Measurements from ENCODE around the gene NUDT3.

The NUDT3 gene

DNA sequence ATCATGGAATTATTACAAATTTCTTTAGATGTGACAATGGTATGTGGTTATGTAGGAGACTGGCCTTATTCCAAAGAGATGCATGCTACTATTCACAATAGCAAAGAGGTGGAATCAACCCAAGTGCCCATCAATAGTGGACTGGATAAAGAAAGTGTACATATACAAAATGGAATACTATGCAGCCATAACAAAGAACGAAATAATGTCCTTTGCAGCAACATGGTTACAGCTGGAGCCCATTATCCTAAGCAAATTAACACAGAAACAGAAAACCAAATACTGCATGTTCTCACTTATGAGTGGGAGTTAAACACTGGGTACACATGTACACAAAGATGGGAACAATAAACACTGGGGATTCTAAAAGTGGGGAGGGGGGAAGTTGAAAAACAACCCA lies 69.7 kb downstream of the NUDT3 start:
- DNase-seq (ENCODE audit: low read depth in 2 of 2) = no peak

DNA sequence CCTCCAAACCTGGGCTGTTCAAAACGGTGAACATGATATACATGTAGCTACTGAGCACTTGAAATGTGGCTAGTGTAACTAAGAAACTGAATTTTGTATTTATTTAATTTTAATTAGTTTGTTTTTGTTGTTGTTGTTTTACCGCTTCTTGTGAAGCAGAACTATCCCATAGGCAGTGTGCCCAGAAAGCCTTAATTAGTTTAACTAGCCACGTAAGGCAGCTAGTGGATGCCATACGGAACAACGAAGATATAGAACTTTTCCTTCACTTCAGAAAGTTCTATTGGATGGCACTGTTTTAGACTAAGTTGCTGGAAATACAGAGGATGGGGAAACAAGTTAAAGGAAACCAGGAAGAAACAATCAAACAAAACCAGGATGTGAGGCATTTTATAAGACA lies 70.6 kb downstream of the NUDT3 start:
- no peak for DNase-seq (ENCODE audit: low read depth in 2 of 2)

DNA sequence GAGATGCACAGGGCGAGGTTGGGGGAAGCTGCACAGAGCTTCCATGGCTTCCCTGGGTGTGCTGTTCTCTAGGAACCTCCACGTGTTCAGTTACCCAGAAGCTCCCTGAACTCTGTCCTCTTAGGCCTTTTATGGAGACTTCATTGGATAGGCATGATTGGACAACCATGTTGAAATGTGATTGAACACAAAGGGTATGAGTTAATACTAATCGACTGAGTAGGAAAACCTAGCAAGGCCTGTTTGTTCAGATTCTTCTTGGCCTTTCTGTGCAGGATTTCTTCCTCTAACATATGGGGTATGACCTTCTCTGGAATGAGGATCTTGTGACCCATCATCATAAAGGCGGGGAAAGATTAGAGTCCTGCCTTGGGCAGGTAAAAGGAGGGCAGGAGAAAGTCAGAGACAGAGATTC lies 73.0 kb downstream of the NUDT3 start:
- no peak for DNase-seq (ENCODE audit: low read depth in 2 of 2)

DNA sequence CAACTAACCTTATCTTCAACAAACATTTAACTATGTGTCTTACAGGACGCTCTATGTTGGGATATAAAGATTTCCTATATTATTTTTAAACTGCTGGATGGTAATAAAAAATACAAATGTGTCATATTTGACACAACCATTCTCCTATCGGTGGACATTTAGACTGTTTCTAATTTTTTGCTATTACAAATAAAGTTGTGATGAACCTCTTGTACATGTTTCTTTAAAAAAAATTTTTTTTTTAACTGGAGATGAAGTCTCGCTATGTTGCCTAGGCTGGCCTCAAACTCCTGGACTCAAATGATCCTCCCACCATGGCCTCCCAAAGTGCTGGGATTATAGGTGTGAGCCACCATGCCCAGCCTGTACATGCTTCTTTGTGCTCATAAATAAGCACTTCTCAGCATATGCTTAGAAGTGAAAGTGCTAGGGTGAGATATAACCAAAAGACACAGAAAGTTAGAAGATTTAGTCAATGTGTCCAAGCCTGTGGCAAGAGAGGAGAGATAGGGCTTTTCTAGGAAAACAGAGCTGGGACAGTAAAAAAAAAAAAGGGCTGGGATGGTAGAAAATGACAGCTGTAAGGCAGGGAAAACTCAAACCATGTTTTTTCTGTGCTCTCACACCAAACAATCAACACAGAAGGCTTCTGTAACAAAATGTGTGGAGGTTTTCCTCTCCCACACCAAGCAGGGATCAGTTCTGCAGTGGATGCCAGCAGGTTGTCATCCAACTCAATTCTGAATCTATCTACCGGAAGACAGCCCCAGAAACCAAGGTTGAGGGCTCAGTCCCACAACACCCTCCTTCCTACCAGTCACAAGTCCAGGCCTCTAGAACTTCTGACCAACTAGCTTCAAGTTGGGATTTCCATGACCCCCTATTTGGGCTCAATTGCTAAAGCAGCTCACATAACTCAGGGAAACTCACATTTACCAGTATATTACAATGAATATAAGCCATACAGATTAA lies 73.7 kb downstream of the NUDT3 start:
- no peak for DNase-seq (ENCODE audit: low read depth in 2 of 2)

DNA sequence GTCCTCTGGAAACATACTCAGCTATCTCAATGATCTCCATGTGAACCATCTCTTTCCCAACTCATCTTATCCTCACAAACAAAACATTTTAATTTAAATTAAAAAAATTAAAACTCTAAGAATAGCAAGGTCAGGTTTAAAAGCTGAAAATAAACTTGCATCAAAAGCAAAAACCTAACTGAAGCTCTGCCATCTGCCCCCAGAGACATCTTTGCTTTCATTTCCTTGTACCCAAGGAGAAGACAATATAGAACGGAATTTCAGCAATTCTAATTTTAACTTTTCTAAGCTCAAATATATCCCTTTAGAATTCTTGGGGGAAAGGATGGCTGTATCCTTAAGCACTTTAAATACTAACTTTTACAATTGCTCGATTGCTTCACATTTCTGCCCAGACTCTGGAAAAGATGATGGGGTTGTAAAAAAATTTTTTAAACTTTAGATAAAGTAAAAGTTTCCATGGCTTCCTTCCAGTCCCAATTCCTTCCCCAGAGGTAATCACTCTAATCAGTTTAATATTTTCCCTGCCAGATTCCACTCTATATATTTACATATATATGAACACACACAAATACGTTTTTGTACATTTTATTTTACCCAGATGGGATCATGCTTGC lies 74.5 kb downstream of the NUDT3 start:
- no peak for DNase-seq (ENCODE audit: low read depth in 2 of 2)

DNA sequence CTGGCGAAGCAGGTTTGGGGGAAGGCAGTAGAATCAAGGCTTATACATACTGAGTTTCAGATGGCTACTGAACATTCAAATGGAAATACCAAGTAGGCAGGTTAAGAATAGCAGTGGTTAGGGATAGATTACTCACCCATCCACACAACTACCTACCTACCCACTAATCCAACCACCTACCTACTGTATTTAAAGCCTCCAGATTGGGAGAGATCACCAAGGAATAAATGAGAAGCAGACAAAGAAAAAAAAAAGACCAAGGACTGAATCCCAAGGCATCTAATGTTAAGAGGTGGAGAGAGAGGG lies 75.3 kb downstream of the NUDT3 start:
- no peak for DNase-seq (ENCODE audit: low read depth in 2 of 2)

DNA sequence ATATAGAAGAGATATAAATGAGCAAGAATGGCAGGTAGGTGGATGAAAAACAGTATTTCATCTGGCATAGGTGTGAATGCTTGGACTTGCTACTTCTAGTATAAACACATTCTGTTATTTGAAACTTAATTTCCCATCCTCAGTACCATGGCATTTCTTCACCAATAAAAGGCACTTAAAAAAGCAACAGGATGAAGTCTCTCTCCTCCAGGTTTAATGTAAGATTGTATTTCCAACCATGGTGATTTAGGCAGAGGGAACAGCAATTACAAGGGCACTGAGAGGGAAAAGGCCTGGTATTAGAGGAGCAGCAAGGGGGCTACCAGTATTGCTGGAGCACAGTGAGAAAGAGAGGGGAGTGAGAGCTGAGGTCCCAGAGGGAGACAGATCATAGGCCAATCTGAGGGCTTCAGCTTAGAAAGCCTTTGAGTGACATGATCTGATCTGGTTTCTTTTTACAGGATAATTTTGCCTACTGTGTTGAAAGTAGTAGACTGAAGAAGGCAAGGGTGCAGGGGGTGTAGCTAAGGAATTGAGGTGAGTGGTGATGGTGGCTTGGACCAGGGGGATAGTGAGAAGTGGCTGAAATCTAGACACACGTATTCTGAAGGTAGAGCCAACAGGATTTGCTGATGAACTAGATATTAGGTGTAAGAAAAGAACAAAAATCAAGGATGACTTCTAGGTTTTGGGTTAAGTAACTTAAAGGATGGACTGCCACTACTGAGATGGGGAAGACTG lies 75.9 kb downstream of the NUDT3 start:
- DNase-seq (ENCODE audit: low read depth in 2 of 2) = no peak

DNA sequence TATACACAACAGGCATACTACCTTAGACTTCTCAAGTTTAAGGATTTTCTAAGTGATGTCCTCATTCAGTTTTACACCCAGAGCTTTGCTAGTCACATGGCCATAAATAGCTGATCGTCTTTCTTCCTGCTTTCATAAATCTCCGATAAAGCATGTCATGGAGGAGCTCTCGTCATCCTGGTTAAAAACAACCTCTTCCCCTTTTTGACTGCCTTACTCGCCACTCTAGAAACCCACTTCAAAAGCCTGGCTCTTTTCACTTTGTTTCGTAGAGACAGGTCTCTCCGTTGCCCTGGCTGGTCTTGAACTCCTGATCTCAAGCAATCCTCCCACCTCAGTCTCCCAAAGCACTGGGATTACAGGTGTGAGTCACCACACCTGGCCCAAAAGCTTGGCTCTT lies 76.7 kb downstream of the NUDT3 start:
- DNase-seq (ENCODE audit: low read depth in 2 of 2) = no peak

DNA sequence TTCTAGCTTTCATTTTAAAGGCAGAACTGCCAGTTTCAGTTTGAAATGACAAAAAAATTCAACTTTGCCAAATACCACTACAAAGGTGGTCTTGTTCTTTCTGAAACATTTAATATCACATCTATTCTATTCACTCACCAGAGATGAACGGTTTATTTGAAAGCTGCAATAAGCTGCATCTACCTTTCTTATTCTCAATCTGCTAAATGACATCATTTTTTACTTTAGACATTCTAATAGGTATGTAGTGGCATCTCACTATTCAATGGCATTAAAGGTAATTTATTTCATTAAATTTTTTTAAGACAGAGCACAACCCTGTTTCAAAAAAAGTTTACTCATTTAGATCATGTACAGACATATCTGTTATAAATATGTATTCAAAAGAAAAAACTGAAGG lies 77.2 kb downstream of the NUDT3 start:
- no peak for DNase-seq (ENCODE audit: low read depth in 2 of 2)

DNA sequence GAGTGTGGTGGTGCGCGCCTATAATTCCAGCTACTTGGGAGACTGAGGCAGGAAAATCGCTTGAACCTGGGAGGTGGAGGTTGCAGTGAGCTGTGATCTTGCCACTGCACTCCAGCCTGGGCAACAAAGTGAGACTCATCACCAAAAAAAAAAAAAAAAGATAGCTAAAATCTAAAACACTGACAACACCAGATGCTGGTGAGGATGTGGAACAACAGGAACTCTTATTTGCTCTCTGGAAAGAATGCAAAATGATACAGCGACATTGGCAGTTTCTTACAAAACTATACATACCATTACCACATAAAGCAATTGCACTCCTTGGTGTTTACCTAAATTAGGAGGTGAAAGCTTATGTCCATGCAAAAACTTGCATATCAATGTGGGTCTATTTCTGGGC lies 80.2 kb downstream of the NUDT3 start:
- DNase-seq (ENCODE audit: low read depth in 2 of 2) = no peak

DNA sequence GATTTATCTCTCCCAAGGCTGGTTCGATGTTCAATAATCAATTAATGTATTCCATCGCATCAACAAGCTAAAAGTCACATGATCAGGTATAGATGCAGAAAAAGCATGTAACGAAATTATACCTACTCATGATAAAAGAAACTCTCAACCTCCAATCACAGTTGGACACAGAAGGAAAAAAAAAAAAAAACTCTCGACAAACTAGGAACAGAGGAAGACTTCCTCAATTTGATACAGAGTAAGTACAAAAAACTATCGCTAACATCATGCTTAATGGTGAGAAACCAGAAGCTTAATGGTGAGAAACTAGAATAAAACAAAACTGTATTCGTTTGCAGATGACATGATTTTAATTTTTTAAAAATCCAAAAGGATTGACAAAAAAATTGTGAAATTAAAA lies 81.7 kb downstream of the NUDT3 start:
- DNase-seq (ENCODE audit: low read depth in 2 of 2) = no peak

DNA sequence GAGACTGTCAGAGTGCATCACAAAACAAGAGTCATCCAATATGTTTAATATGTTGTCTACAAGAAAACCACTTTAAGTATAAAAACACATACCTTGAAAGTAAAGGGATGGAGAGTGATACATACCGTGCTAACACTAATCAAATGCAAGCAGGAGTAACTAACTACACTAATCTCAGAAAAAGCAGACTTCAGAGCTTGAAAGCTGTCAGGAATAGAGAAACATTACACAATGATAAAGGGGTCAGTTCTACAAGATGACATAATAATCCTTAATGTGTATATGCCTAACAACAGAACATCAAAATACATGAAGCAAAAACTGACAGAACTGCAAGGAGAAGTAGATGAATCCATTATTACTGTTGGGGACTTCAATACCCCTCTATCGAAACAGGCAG lies 84.0 kb downstream of the NUDT3 start:
- no peak for DNase-seq (ENCODE audit: low read depth in 2 of 2)

DNA sequence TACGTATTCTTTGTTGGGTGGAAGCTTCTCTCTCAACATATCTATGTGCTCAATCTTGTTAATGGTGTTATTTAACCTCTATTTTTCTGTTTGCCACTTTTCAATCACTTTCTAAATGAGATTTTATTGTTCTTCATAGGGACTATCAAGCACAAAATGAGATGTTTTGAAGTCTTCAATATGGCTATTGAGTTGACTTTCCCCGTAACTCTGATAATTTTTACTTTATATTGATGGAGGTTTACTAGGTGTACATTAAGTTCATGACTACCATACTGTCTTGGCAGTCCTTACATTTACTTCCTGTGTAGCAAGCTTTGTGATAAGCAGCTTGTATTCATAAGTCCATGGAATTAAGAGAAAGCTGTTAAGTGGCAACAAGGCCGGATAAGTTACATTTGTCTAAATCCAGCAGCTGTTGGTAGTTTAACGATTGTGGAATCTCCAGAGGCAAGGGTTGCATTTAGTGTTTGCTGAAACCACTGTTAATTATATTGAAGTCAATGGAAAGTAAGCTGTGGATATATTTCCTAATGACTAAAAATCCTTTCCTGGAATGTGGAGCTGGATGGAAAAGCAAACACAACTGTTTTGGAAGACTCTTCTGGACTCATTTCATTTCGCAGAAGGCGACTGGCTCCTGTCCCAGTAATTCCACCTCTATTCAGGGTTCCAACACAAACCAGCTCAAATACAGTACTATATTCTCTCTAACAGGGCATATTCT lies 86.3 kb downstream of the NUDT3 start:
- DNase-seq (ENCODE audit: low read depth in 2 of 2) = no peak

DNA sequence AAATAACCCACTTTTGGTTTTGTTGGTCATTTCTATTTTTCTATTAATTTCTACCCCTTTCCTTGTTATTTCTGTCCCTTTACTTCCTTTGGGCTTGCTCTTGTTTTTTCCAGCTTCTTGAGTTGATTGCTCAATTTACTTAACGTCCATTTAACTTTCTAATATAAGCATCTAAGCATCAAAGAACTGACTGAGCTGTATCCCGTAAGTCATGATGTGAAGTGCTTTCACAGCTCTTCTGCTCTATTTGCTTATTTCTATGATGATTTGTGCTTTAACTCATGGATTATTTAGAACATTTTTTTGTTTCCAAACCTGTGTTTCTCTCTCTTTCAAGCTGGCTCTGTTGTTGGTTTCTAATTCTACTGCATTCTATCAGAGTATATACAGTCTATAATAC lies 87.0 kb downstream of the NUDT3 start:
- no peak for DNase-seq (ENCODE audit: low read depth in 2 of 2)

DNA sequence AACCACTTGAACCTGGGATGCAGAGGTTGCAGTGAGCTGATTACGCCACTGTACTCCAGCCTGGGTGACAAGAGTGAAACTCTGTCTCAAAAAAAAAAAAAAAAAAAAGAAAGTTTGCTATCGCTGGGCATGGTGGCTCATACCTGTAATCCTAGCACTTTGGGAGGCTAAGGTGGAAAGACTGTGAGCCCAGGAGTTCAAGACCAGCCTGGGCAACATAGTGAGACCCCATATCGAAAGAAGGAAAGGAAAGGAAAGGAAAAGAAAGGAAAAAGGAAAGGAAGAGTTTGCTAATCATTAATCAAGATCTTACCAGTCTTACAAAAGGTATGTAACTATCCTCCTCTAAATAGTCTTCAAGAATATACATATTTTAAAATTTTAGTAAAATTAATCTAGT lies 88.3 kb downstream of the NUDT3 start:
- no peak for DNase-seq (ENCODE audit: low read depth in 2 of 2)

DNA sequence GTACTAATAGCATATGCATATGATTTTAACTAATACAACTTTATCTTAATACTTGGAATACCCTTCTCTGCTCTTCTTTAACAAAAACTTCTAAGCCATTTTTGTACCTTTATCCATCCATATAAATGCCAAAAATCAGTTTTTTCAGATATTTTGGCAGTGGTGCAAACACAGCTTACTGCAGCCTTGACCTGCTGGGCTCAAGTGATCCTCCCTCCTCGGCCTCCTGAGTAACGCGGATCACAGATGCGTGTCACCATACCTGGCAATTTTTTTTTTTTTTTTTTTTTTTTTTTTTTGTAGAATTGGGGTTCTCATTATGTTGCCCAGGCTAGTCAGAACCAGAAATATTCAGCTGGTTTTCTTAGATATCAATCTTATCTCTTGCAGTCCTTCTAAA lies 89.5 kb downstream of the NUDT3 start:
- DNase-seq (ENCODE audit: low read depth in 2 of 2) = no peak

DNA sequence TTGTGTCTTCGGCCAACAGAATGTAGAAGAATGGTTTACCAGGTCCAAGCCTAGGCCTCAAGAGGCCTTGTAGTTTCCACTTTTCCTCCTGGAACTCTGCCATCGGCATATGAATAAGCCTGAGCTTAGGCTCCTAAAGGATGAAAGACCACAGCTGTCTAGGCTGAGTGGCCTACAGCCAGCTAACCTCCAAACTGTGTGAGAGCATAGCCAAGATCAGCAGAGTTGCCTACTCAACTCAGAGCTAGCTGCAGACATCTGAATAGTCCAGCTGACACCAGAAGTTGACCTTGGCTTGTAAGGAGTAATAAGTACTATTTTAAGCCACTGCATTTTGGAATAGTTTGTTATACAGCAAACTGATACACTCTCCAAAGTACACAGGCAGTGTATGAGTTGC lies 91.1 kb downstream of the NUDT3 start:
- no peak for DNase-seq (ENCODE audit: low read depth in 2 of 2)

DNA sequence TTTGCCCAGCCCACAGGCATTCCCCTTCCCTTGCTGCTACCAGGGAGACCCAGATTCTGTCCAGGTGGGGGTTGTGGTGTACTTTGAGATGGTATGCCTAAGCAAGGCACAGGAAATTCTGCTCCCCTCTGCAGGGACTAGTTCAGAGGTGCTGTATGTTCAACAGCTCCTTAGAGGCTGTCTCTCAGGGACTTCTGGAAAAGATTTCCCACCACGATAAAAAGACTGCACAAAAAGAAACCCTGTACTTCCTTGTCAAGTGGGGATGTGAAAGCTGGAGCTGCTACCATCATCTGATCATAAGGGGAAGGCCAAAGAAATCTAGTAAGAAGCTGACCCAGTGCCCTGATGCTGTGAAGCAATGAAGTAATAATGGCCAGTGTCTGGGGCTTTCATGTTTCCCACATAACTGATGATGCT lies 92.1 kb downstream of the NUDT3 start:
- no peak for DNase-seq (ENCODE audit: low read depth in 2 of 2)

DNA sequence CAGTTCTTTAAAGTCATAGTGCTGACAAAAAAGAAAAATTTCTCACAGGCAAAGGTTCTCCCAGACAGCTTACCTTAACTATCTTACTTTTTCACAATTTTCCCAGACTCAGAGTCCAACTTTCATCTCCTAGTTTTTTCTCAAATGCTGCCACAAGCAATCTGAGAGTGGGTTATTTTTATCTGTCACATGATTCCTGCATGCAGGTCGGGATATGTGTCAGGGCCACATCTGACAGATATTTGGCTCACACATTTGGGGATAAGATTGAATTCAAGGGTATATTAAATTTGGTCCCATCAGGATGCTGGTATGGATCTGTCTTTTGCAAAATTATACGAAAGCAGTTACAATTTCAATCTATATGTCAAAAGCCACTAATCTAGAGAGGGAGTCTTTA lies 93.5 kb downstream of the NUDT3 start:
- DNase-seq (ENCODE audit: low read depth in 2 of 2) = no peak

DNA sequence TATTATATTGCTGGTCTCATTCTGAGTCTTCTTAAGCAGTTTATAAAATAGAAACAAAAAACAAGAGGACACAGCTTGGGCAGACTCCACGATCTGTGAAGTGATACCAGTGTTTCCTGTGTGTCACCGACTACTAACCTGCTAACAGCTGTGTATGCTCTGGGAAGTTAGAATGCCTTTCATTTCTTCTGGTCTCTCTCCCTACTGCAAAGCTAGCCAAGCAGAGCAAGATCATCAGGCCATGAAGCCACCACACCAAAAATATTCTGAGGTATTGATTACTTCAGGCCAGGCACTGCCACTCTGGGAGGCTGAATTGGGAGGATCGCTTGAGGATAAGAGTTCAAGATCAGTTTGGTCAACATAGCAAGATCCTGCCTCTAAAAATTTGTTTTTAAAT lies 96.7 kb downstream of the NUDT3 start:
- no peak for DNase-seq (ENCODE audit: low read depth in 2 of 2)

DNA sequence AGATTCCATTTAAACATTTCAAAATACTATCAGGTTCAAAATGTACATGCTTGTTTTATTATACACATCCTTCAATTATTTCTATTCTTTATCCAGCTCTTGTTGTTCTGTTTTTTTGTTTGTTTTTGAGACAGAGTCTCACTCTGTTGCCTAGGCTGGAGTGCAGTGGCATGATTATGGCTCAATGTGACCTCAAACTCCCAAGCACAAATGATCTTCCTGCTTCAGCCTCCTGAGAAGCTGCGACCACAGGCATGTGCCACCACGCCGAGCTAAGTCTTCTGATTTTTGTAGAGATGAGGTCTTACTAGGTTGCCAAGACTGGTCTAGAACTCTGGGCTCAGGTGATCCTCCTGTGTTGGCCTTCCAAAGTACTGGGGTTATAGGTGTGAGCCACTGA lies 99.5 kb downstream of the NUDT3 start:
- DNase-seq (ENCODE audit: low read depth in 2 of 2) = no peak

DNA sequence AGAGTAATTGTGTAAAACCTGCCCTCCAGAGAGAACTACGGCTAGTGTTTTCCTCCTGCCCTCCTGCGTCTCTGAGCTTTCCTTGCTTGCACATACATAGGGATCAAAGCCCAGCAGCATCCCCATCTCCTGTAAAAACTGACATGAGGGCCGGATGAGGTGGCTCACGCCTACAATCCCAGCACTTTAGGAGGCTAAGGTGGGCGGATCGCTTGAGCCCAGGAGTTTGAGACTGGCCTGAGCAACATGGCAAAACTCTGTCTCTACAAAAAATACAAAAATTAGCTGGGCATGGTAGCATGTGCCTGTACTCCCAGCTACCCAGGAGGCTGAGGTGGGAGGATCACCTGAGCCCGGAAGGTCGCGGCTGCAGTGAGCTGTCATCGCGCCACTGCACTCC lies 103.3 kb downstream of the NUDT3 start:
- no peak for DNase-seq (ENCODE audit: low read depth in 2 of 2)

All from stimulated activated CD8-positive, alpha-beta memory T cell treated with anti-CD3 and anti-CD28 coated beads, Interleukin-2, amount 100 ng/mL, for 48 hours (primary cell).